MCF 10A (cell line): ENCODE results near the gene MYRIP. TPM values are rescaled to one million over a fixed set of nuclear protein-coding genes. Genes with fewer than 3 reads are reported as not detected.
A peak's percentile ranks its signal among the peaks of the same experiment; 100 is the strongest.

Experiments
- BruUV-seq: library from RNA; stranded (reverse); fragments of 400-500 nt; replicated peaks from 2 replicates; lab custom pipeline; 2021; lab: Mats Ljungman, UMichigan
- CTCF ChIA-PET: fragments of 300-600 bp; sonication (Branson Sonifier 250); formaldehyde crosslinking; extraction: SDS; loops from one replicate; lab custom pipeline; 2021; ENCODE audit warnings: antibody characterized with exemption, inconsistent platforms; lab: Yijun Ruan, JAX
- POLR2A ChIA-PET: fragments of 300-600, 350-650 bp; sonication (Branson Sonifier 250); formaldehyde crosslinking; extraction: SDS; loops from one replicate; lab custom pipeline; 2020; ENCODE audit warnings: antibody characterized with exemption, inconsistent platforms; lab: Yijun Ruan, JAX
- DNase-seq: peaks from one replicate; pipeline ENCODE4 v3.0.0-alpha.2; 2018; ENCODE audit not compliant: unreplicated experiment
- H3K27ac Mint-ChIP-seq: one replicate; pipeline ENCODE4 v1.8.0; 2022; ENCODE audit warnings: mild to moderate bottlenecking, low read depth, mixed read lengths; ENCODE audit not compliant: unreplicated experiment
- H3K27me3 Mint-ChIP-seq: one replicate; pipeline ENCODE4 v1.8.0; 2022; ENCODE audit warnings: mixed read lengths; ENCODE audit not compliant: insufficient read depth, unreplicated experiment
- H3K36me3 Mint-ChIP-seq: one replicate; pipeline ENCODE4 v1.8.0; 2022; ENCODE audit warnings: mild to moderate bottlenecking, moderate library complexity, mixed read lengths; ENCODE audit not compliant: insufficient read depth, unreplicated experiment
- H3K4me1 Mint-ChIP-seq: one replicate; pipeline ENCODE4 v1.8.0; 2022; ENCODE audit warnings: mixed read lengths; ENCODE audit not compliant: insufficient read depth, unreplicated experiment
- H3K4me3 Mint-ChIP-seq: one replicate; pipeline ENCODE4 v1.8.0; 2022; ENCODE audit warnings: mild to moderate bottlenecking, moderate library complexity, mixed read lengths; ENCODE audit not compliant: unreplicated experiment
- H3K9me3 Mint-ChIP-seq: one replicate; pipeline ENCODE4 v1.8.0; 2022; ENCODE audit warnings: mixed read lengths; ENCODE audit not compliant: unreplicated experiment
- CTCF ChIP-seq: fragments of 200-600 bp; IDR thresholded peaks from one replicate; pipeline ENCODE4 v1.8.0; 2022; ENCODE audit warnings: antibody characterized with exemption, mild to moderate bottlenecking; ENCODE audit not compliant: unreplicated experiment
- intact Hi-C: fragments of 100-400 bp; cut with micrococcal nuclease; formaldehyde crosslinking; loops from 2 replicates; pipeline ENCODE4 v1.14.1; 2022
- total RNA-seq: library from RNA; stranded (reverse); gene quantifications from 2 replicates; pipeline ENCODE4 v1.2.3, GENCODE V29; 2022

Gene MYRIP
- total RNA-seq, 1 experiment from 2014 or later, result 0.19 TPM

GRCh38 chr3:40243056-40243455, 433.6 kb downstream of the MYRIP start:
- H3K4me1 Mint-ChIP-seq, result no peaks in the 10 kb centered on the region
- H3K27ac Mint-ChIP-seq, result no peak overlapping the region
- ChIA-PET POLR2A (interaction anchor here (1.5 kb wide), 1 partner anchor 66 kb away, joined by 5 read pairs; the partner anchor contains the start of gene EIF1B), CTCF (interaction anchor here (0.7 to 0.8 kb wide), 3 partner anchors 52 to 569 kb away, joined by 3 read pairs; no protein-coding TSS in a partner anchor)
- BruUV-seq, result no TSS peak
- no peak for TF ChIP-seq CTCF
- H3K9me3 Mint-ChIP-seq, result no peaks in the 10 kb centered on the region
- no peak overlapping the region for H3K4me3 Mint-ChIP-seq
- no peaks in the 10 kb centered on the region for H3K27me3 Mint-ChIP-seq
- no peaks in the 10 kb centered on the region for H3K36me3 Mint-ChIP-seq
- intact Hi-C loops, result no loop called here
- DNase-seq, result peak; percentile 5

- TF ChIP-seq CTCF, result no peak
- POLR2A ChIA-PET, result no interaction called here
- intact Hi-C loops, result no loop called here
- no TSS peak for BruUV-seq
- Mint-ChIP-seq H3K27me3 (no peaks in the 10 kb centered on the region), H3K4me1 (no peaks in the 10 kb centered on the region), H3K27ac (no peak overlapping the region), H3K36me3 (no peaks in the 10 kb centered on the region), H3K9me3 (no peaks in the 10 kb centered on the region), H3K4me3 (no peak overlapping the region)
- CTCF ChIA-PET, result interaction anchor here (0.5 to 0.7 kb wide), 3 partner anchors 11 to 61 kb away, joined by 3 to 4 read pairs (median 3); no protein-coding TSS in a partner anchor
- no peak for DNase-seq
Measured at GRCh38 chr3:40247714-40248454, 438.5 kb downstream of the MYRIP start.

GRCh38 chr3:40248591-40248990, 439.2 kb downstream of the MYRIP start:
- no peaks in the 10 kb centered on the region for H3K27me3 Mint-ChIP-seq
- H3K27ac Mint-ChIP-seq, result no peak overlapping the region
- no peak for DNase-seq
- H3K4me1 Mint-ChIP-seq, result no peaks in the 10 kb centered on the region
- CTCF ChIA-PET, result interaction anchor here (0.5 kb wide), 1 partner anchor 53 kb away, joined by 4 read pairs; no protein-coding TSS in a partner anchor
- no peak overlapping the region for H3K4me3 Mint-ChIP-seq
- no TSS peak for BruUV-seq
- H3K36me3 Mint-ChIP-seq, result no peaks in the 10 kb centered on the region
- no peak for TF ChIP-seq CTCF
- no peaks in the 10 kb centered on the region for H3K9me3 Mint-ChIP-seq
- intact Hi-C loops, result no loop called here
- POLR2A ChIA-PET, result no interaction called here

- intact Hi-C loops, result no loop called here
- Mint-ChIP-seq H3K9me3 (no peaks in the 10 kb centered on the region), H3K27me3 (no peaks in the 10 kb centered on the region), H3K27ac (no peak overlapping the region), H3K4me3 (no peak overlapping the region), H3K4me1 (no peaks in the 10 kb centered on the region), H3K36me3 (no peaks in the 10 kb centered on the region)
- ChIA-PET POLR2A (interaction anchor here (0.6 kb wide), 1 partner anchor 444 kb away, joined by 3 read pairs; no protein-coding TSS in a partner anchor), CTCF (no interaction called here)
- no peak for TF ChIP-seq CTCF
- no TSS peak for BruUV-seq
- no peak for DNase-seq
Measured at GRCh38 chr3:40249168-40249567, 439.8 kb downstream of the MYRIP start.
